HCT116 (cell line): ENCODE results near the gene ATP6V1G3. TPM values are rescaled to one million over a fixed set of nuclear protein-coding genes. Genes with fewer than 3 reads are reported as not detected.

Source experiments
- ATAC-seq: fragments of 200-7000 bp; cut with Tn5 transposase; 2 replicates; pipeline ENCODE4 v1.9.1; 2020; ENCODE audit warnings: mild to moderate bottlenecking, moderate library complexity
- BruUV-seq: library from RNA; stranded (reverse); fragments of 400-500 nt; replicated peaks from 2 replicates; lab custom pipeline; 2021; lab: Mats Ljungman, UMichigan
- CTCF ChIA-PET: fragments of 300-600 bp; sonication (Branson Sonifier 250); formaldehyde crosslinking; loops from one replicate; lab custom pipeline; 2021; ENCODE audit warnings: antibody characterized with exemption; lab: Charles Lee
- POLR2A ChIA-PET: fragments of 300-600, 350-600 bp; sonication (Branson Sonifier 250); formaldehyde crosslinking; loops from one replicate; lab custom pipeline; 2021; ENCODE audit warnings: antibody characterized with exemption; lab: Charles Lee
- RAD21 ChIA-PET, 2 experiments: fragments of 300-600 bp; sonication (Branson Sonifier 250); formaldehyde crosslinking; loops; one replicate each; lab custom pipeline; 2023; ENCODE audit warnings: low total read pairs in 2 of 2; ENCODE audit not compliant: uncharacterized antibody in 2 of 2, unreplicated experiment in 2 of 2, low non-redundant PET in 1 of 2; lab: Charles Lee
- DNase-seq: peaks from one replicate; pipeline ENCODE4 v3.0.0-alpha.2; 2010; ENCODE audit warnings: low read depth, low spot score
- H2AFZ ChIP-seq: fragments of 200-600 bp; shearing (Covaris generic), sonication (generic); 2 replicates; pipeline ENCODE4 v1.6.1; 2017; ENCODE audit warnings: low read depth, mixed run types, mixed read lengths, antibody characterized with exemption, low read length; ENCODE audit not compliant: poor library complexity, severe bottlenecking
- H3K27ac ChIP-seq: 2 replicates; pipeline ENCODE4 v1.5.1; 2012; ENCODE audit warnings: low read depth, low read length
- H3K27me3 ChIP-seq: fragments of 200-600 bp; sonication (generic); 2 replicates; pipeline ENCODE4 v1.6.1; 2016; ENCODE audit warnings: mixed run types, low read length, mixed read lengths; ENCODE audit not compliant: insufficient read depth
- H3K36me3 ChIP-seq, 2 experiments: fragments of 200-500 bp in 1 of 2; fragments of 200-600 bp in 1 of 2; sonication (Bioruptor generic) in 1 of 2; sonication (generic) in 1 of 2; 2 replicates each; pipeline versions ENCODE4 v1.5.1 to v1.6.1; 2014 to 2016; ENCODE audit warnings: low read length in 2 of 2, inconsistent platforms in 1 of 2, mixed read lengths in 1 of 2, mixed run types in 1 of 2; ENCODE audit not compliant: insufficient read depth in 2 of 2, control insufficient read depth in 1 of 2
- H3K4me1 ChIP-seq, 2 experiments: fragments of 200-600 bp in 1 of 2; sonication (generic) in 1 of 2; 2 replicates each; pipeline versions ENCODE4 v1.5.1 to v1.6.1; 2012 to 2017; ENCODE audit warnings: low read length in 2 of 2, inconsistent platforms in 1 of 2, mild to moderate bottlenecking in 1 of 2, mixed read lengths in 1 of 2, mixed run types in 1 of 2, moderate library complexity in 1 of 2; ENCODE audit not compliant: insufficient read depth in 2 of 2, control insufficient read depth in 1 of 2
- H3K4me2 ChIP-seq: fragments of 200-600 bp; sonication (generic); 2 replicates; pipeline ENCODE4 v1.6.1; 2017; ENCODE audit warnings: mixed run types, low read length, mixed read lengths
- H3K4me3 ChIP-seq, 2 experiments: fragments of 200-600 bp in 1 of 2; sonication (generic) in 1 of 2; replicated peaks in 1 of 2; 2 replicates each; pipeline ENCODE4 v1.5.1; 2011 to 2016; ENCODE audit warnings: low read length in 2 of 2, control low read depth in 1 of 2, low read depth in 1 of 2, mild to moderate bottlenecking in 1 of 2, mixed read lengths in 1 of 2, mixed run types in 1 of 2
- H3K79me2 ChIP-seq: fragments of 200-600 bp; sonication (generic); 2 replicates; pipeline ENCODE4 v1.6.1; 2017; ENCODE audit warnings: mild to moderate bottlenecking, mixed run types, low read length, moderate library complexity, mixed read lengths; ENCODE audit not compliant: insufficient read depth
- H3K9ac ChIP-seq: fragments of 200-600 bp; sonication (generic); 2 replicates; pipeline ENCODE4 v1.6.1; 2016; ENCODE audit warnings: low read length, mixed read lengths
- H3K9me2 ChIP-seq: fragments of 200-600 bp; sonication (generic), shearing (Covaris generic); 2 replicates; pipeline ENCODE4 v1.6.1; 2017; ENCODE audit warnings: mixed run types, mild to moderate bottlenecking, moderate library complexity; ENCODE audit not compliant: insufficient read depth
- H3K9me3 ChIP-seq, 2 experiments: fragments of 200-500 bp in 1 of 2; fragments of 200-600 bp in 1 of 2; sonication (Bioruptor generic) in 1 of 2; sonication (generic) in 1 of 2; 2 replicates each; pipeline ENCODE4 v1.6.1; 2014 to 2017; ENCODE audit warnings: low read length in 2 of 2, mixed read lengths in 2 of 2, inconsistent platforms in 1 of 2, low read depth in 1 of 2, mild to moderate bottlenecking in 1 of 2, mixed run types in 1 of 2, moderate library complexity in 1 of 2; ENCODE audit not compliant: control insufficient read depth in 1 of 2, insufficient read depth in 1 of 2
- H4K20me1 ChIP-seq: fragments of 200-600 bp; sonication (generic), shearing (Covaris generic); 2 replicates; pipeline ENCODE4 v1.6.1; 2017; ENCODE audit warnings: mixed run types, mild to moderate bottlenecking, moderate library complexity; ENCODE audit not compliant: insufficient read depth
- CEBPB ChIP-seq: IDR thresholded peaks from 2 replicates; pipeline ENCODE4 v1.6.1; 2012; ENCODE audit warnings: low read depth
- ELF1 ChIP-seq: IDR thresholded peaks from 2 replicates; pipeline ENCODE4 v1.6.1; 2012; ENCODE audit warnings: low read depth, borderline replicate concordance
- FOSL1 ChIP-seq: IDR thresholded peaks from 2 replicates; pipeline ENCODE4 v1.6.1; 2012; ENCODE audit warnings: low read depth
- POLR2A ChIP-seq: IDR thresholded peaks from 2 replicates; pipeline ENCODE4 v1.7.0; 2011; ENCODE audit warnings: borderline replicate concordance; ENCODE audit not compliant: insufficient read depth, insufficient read length; ENCODE audit errors: extremely low read depth
- RAD21 ChIP-seq: IDR thresholded peaks from 2 replicates; pipeline ENCODE4 v1.6.1; 2012; ENCODE audit warnings: low read depth, mild to moderate bottlenecking
- SP1 ChIP-seq: IDR thresholded peaks from 2 replicates; pipeline ENCODE4 v1.6.1; 2012; ENCODE audit warnings: low read depth
- ZBTB33 ChIP-seq: IDR thresholded peaks from 2 replicates; pipeline ENCODE4 v1.6.1; 2011; ENCODE audit warnings: mild to moderate bottlenecking, low read length, moderate library complexity; ENCODE audit not compliant: insufficient replicate concordance; ENCODE audit errors: extremely low read depth
- ZFX ChIP-seq: fragments of 450-650 bp; IDR thresholded peaks from 2 replicates; pipeline ENCODE4 v1.6.1; 2017
- ZNF274 ChIP-seq: fragments of 200-500 bp; sonication (Bioruptor generic); IDR thresholded peaks from 2 replicates; pipeline ENCODE4 v1.6.1; 2014; ENCODE audit warnings: mild to moderate bottlenecking, low read depth, low read length, inconsistent platforms
- intact Hi-C: fragments of 100-400 bp; cut with micrococcal nuclease; formaldehyde crosslinking; loops from 2 replicates; pipeline ENCODE4 v1.10.0; 2022
- total RNA-seq: library from RNA; stranded (reverse); gene quantifications from one replicate; pipeline ENCODE4 v1.2.1, GENCODE V29; 2021; ENCODE audit not compliant: unreplicated experiment

The ATP6V1G3 gene
- total RNA-seq, 1 experiment from 2014 or later, result not detected

- intact Hi-C loops, result no loop called here
- Histone ChIP-seq H3K4me3 (no peak overlapping the region), H3K79me2 (no peaks in the 10 kb centered on the region), H3K27me3 (no peaks in the 10 kb centered on the region), H3K27ac (no peak overlapping the region), H3K9me3 (no peaks in the 10 kb centered on the region), H4K20me1 (no peaks in the 10 kb centered on the region), H3K36me3 (no peaks in the 10 kb centered on the region), H3K9ac (no peak overlapping the region), H3K4me2 (no peak overlapping the region), H2AFZ (no peak overlapping the region), H3K9me2 (no peaks in the 10 kb centered on the region), H3K4me1 (no peaks in the 10 kb centered on the region)
- ChIA-PET RAD21 (no interaction called here), CTCF (no interaction called here), POLR2A (no interaction called here)
- ATAC-seq (no peak), DNase-seq (no peak)
- no TSS peak for BruUV-seq
- TF ChIP-seq FOSL1, result no peak
- no peak for TF ChIP-seq ZBTB33
- TF ChIP-seq SP1, result no peak
- no peak for TF ChIP-seq CEBPB
- TF ChIP-seq ZNF274, result no peak
- no peak for TF ChIP-seq ZFX
- TF ChIP-seq POLR2A, result no peak
- no peak for TF ChIP-seq RAD21
Observed at GRCh38 chr1:198560161-198560560, 19.7 kb upstream of the ATP6V1G3 start.

- no TSS peak for BruUV-seq
- ATAC-seq (no peak), DNase-seq (no peak)
- POLR2A ChIA-PET, result no interaction called here
- Histone ChIP-seq H3K36me3 (no peaks in the 10 kb centered on the region), H3K79me2 (no peaks in the 10 kb centered on the region), H3K27me3 (no peaks in the 10 kb centered on the region), H3K9me3 (no peaks in the 10 kb centered on the region), H3K4me3 (no peak overlapping the region), H3K27ac (no peak overlapping the region), H3K9ac (no peak overlapping the region), H2AFZ (no peak overlapping the region), H4K20me1 (no peaks in the 10 kb centered on the region), H3K9me2 (no peaks in the 10 kb centered on the region), H3K4me1 (no peaks in the 10 kb centered on the region), H3K4me2 (no peak overlapping the region)
- RAD21 ChIA-PET, result no interaction called here
- CTCF ChIA-PET, result no interaction called here
- no peak for TF ChIP-seq ELF1
- intact Hi-C loops, result no loop called here
Observed at GRCh38 chr1:198559362-198559761, 18.9 kb upstream of the ATP6V1G3 start.
